ENCODE results near the gene CAV3. TPM values are rescaled to one million over a fixed set of nuclear protein-coding genes. Genes with fewer than 3 reads are reported as not detected.

The CAV3 gene
- total RNA-seq, 2 donors from 2014 or later: not detected

- H3K27ac Mint-ChIP-seq: no peak overlapping the region
- H3K27me3 Mint-ChIP-seq: peaks cover 22% of the 10 kb centered on the region
- H3K4me1 Mint-ChIP-seq: no peaks in the 10 kb centered on the region
- ATAC-seq (replicated peaks): no peak
- no peaks in the 10 kb centered on the region for H3K36me3 Mint-ChIP-seq (ENCODE audit: low read depth)
- no peak overlapping the region for H3K4me3 Mint-ChIP-seq
- H3K9me3 Mint-ChIP-seq: peaks cover 3% of the 10 kb centered on the region
Measured at GRCh38 chr3:8780279-8780678, 46.7 kb downstream of the CAV3 start.

GRCh38 chr3:8784676-8785435 lies 51.3 kb downstream of the CAV3 start:
- Mint-ChIP-seq H3K36me3 (ENCODE audit: low read depth) (no peaks in the 10 kb centered on the region), H3K4me1 (no peaks in the 10 kb centered on the region), H3K9me3 (peaks cover 4% of the 10 kb centered on the region), H3K27ac (no peak overlapping the region), H3K4me3 (no peak overlapping the region), H3K27me3 (no peaks in the 10 kb centered on the region)
- ATAC-seq (replicated peaks): no peak

- no peaks in the 10 kb centered on the region for H3K36me3 Mint-ChIP-seq (ENCODE audit: low read depth)
- peaks cover 3% of the 10 kb centered on the region for H3K27me3 Mint-ChIP-seq
- no peak overlapping the region for H3K27ac Mint-ChIP-seq
- no peak for ATAC-seq (replicated peaks)
- H3K4me3 Mint-ChIP-seq: no peak overlapping the region
- H3K4me1 Mint-ChIP-seq: no peaks in the 10 kb centered on the region
- peaks cover 8% of the 10 kb centered on the region for H3K9me3 Mint-ChIP-seq
Measured at GRCh38 chr3:8790529-8790928, 56.9 kb downstream of the CAV3 start.

GRCh38 chr3:8793242-8793641 lies 59.6 kb downstream of the CAV3 start:
- Mint-ChIP-seq H3K36me3 (ENCODE audit: low read depth) (no peaks in the 10 kb centered on the region), H3K27ac (no peak overlapping the region), H3K4me3 (no peak overlapping the region), H3K27me3 (peaks cover 4% of the 10 kb centered on the region), H3K4me1 (no peaks in the 10 kb centered on the region), H3K9me3 (peaks cover 8% of the 10 kb centered on the region)
- no peak for ATAC-seq (replicated peaks)

- Mint-ChIP-seq H3K36me3 (ENCODE audit: low read depth) (no peaks in the 10 kb centered on the region), H3K4me1 (no peaks in the 10 kb centered on the region), H3K9me3 (peaks cover 7% of the 10 kb centered on the region), H3K4me3 (no peak overlapping the region), H3K27me3 (peaks cover 6% of the 10 kb centered on the region), H3K27ac (no peak overlapping the region)
- no peak for ATAC-seq (replicated peaks)
Measured at GRCh38 chr3:8794247-8794646, 60.6 kb downstream of the CAV3 start.

Other genes with a start within 250 kb of the CAV3 start
- gene LMCD1, start 232.0 kb upstream of the CAV3 start, total RNA-seq: 1 to 10 TPM; 1.6 to 9.8 TPM
- gene SSUH2, start 89.0 kb upstream of the CAV3 start, total RNA-seq: 1 to 10 TPM in 1 of 2 donors, not detected in 1; 1.3 TPM
- gene OXTR, start 35.8 kb downstream of the CAV3 start, total RNA-seq: 1 to 10 TPM; 2.1 to 3.6 TPM
- 10 to 100 TPM; 45.6 to 59.0 TPM for gene RAD18, start 229.7 kb downstream of the CAV3 start, total RNA-seq

Data from activated T-helper 17 cell treated with anti-CD3 and anti-CD28 coated beads, Interleukin-2, amount 50 U/mL, for 72 hours (primary cell).